GM19395 (cell line): Measurements from ENCODE around the gene GALNTL6.

Experiments
- ATAC-seq: cut with Tn5 transposase; IDR thresholded peaks from one replicate; pipeline ENCODE4 v1.9.1; 2021; ENCODE audit warnings: mild to moderate bottlenecking, moderate library complexity; ENCODE audit not compliant: unreplicated experiment

The GALNTL6 gene

GRCh38 chr4:172099376-172099775 is 286.2 kb downstream of the GALNTL6 start:
- no peak for ATAC-seq

GRCh38 chr4:172103456-172103855 is 290.3 kb downstream of the GALNTL6 start:
- no peak for ATAC-seq

- no peak for ATAC-seq
These were observed 291.3 kb downstream of the GALNTL6 start for GRCh38 chr4:172104539-172104938.

GRCh38 chr4:172105918-172106317 is 292.7 kb downstream of the GALNTL6 start:
- no peak for ATAC-seq

GRCh38 chr4:172109466-172109865 is 296.3 kb downstream of the GALNTL6 start:
- no peak for ATAC-seq

- ATAC-seq = no peak
These were observed 311.6 kb downstream of the GALNTL6 start for GRCh38 chr4:172124656-172125308.

- no peak for ATAC-seq
These were observed 312.2 kb downstream of the GALNTL6 start for GRCh38 chr4:172125443-172125842.

GRCh38 chr4:172127168-172127567 is 314.0 kb downstream of the GALNTL6 start:
- ATAC-seq = no peak

- no peak for ATAC-seq
These were observed 316.4 kb downstream of the GALNTL6 start for GRCh38 chr4:172129593-172129992.

GRCh38 chr4:172134521-172134920 is 321.3 kb downstream of the GALNTL6 start:
- no peak for ATAC-seq

- ATAC-seq = no peak
These were observed 327.8 kb downstream of the GALNTL6 start for GRCh38 chr4:172141025-172141424.

- ATAC-seq = no peak
These were observed 329.1 kb downstream of the GALNTL6 start for GRCh38 chr4:172142281-172142741.

GRCh38 chr4:172143605-172144314 is 330.6 kb downstream of the GALNTL6 start:
- ATAC-seq = no peak

- ATAC-seq = no peak
These were observed 334.5 kb downstream of the GALNTL6 start for GRCh38 chr4:172147687-172148086.

- no peak for ATAC-seq
These were observed 336.1 kb downstream of the GALNTL6 start for GRCh38 chr4:172149329-172149728.

GRCh38 chr4:172152284-172152683 is 339.1 kb downstream of the GALNTL6 start:
- no peak for ATAC-seq

GRCh38 chr4:172153719-172154118 is 340.5 kb downstream of the GALNTL6 start:
- no peak for ATAC-seq

GRCh38 chr4:172155838-172156345 is 342.7 kb downstream of the GALNTL6 start:
- no peak for ATAC-seq

GRCh38 chr4:172157946-172158345 is 344.7 kb downstream of the GALNTL6 start:
- ATAC-seq = no peak

- no peak for ATAC-seq
These were observed 350.0 kb downstream of the GALNTL6 start for GRCh38 chr4:172163215-172163614.

GRCh38 chr4:172168888-172169287 is 355.7 kb downstream of the GALNTL6 start:
- no peak for ATAC-seq

GRCh38 chr4:172169871-172170270 is 356.7 kb downstream of the GALNTL6 start:
- ATAC-seq = no peak
